H1 (cell line): ENCODE data around the gene CTDSP1. TPM values are rescaled to one million over a fixed set of nuclear protein-coding genes. Genes with fewer than 3 reads are reported as not detected.

Experiments used
- CTCF ChIA-PET: fragments of 300-600 bp; sonication (Branson Sonifier 250); formaldehyde crosslinking; loops from one replicate; lab custom pipeline; 2021; ENCODE audit not compliant: partially characterized antibody; lab: Charles Lee
- POLR2A ChIA-PET: fragments of 300-600 bp; sonication (Branson Sonifier 250); formaldehyde crosslinking; loops from one replicate; lab custom pipeline; 2021; ENCODE audit warnings: inconsistent platforms; ENCODE audit not compliant: partially characterized antibody; lab: Charles Lee
- DNase-seq, 2 experiments: peaks; one replicate each; pipeline versions ENCODE4 v3.0.0 to v3.0.0-alpha.2; 2010 to 2022; ENCODE audit warnings: low spot score in 2 of 2, low read depth in 1 of 2, mixed read lengths in 1 of 2
- FAIRE-seq: peaks from 2 replicates; lab custom pipeline; 2011; peaks lifted over from hg19 to GRCh38; lab: Jason Lieb, UNC
- H2AFZ ChIP-seq: 2 replicates; pipeline ENCODE4 v1.8.1; 2012; ENCODE audit warnings: low read length, inconsistent platforms
- H2AK5ac ChIP-seq: 2 replicates; pipeline ENCODE4 v1.6.1; 2013; ENCODE audit warnings: low read depth, low read length
- H2BK120ac ChIP-seq: replicated peaks from 2 replicates; pipeline ENCODE3; 2013; ENCODE audit warnings: low read depth, low read length, inconsistent platforms
- H2BK12ac ChIP-seq: 2 replicates; pipeline ENCODE4 v1.6.1; 2013; ENCODE audit warnings: low read depth, low read length
- H2BK15ac ChIP-seq: 2 replicates; pipeline ENCODE4 v1.6.1; 2013; ENCODE audit warnings: low read length
- H2BK20ac ChIP-seq: 2 replicates; pipeline ENCODE4 v1.6.1; 2013; ENCODE audit warnings: low read length
- H2BK5ac ChIP-seq: 2 replicates; pipeline ENCODE4 v1.6.1; 2013; ENCODE audit warnings: low read depth, low read length
- H3K14ac ChIP-seq: 2 replicates; pipeline ENCODE4 v1.6.1; 2013; ENCODE audit warnings: inconsistent platforms; ENCODE audit not compliant: insufficient read length
- H3K18ac ChIP-seq: 2 replicates; pipeline ENCODE4 v1.6.1; 2013; ENCODE audit warnings: low read length; ENCODE audit errors: extremely low read depth
- H3K23ac ChIP-seq: 2 replicates; pipeline ENCODE4 v1.6.1; 2013; ENCODE audit warnings: inconsistent platforms; ENCODE audit not compliant: insufficient read length
- H3K23me2 ChIP-seq: 2 replicates; pipeline ENCODE4 v1.6.1; 2013; ENCODE audit warnings: low read depth, low read length
- H3K27ac ChIP-seq: 2 replicates; pipeline ENCODE4 v1.6.1; 2011; ENCODE audit warnings: low read depth, low read length, inconsistent platforms
- H3K27me3 ChIP-seq, 4 experiments: replicated peaks in 1 of 4; 1 replicate in 1 of 4; 2 replicates in 3 of 4; pipeline versions ENCODE4 v1.6.1 to v1.8.1; 2011 to 2013; ENCODE audit warnings: low read length in 3 of 4, mild to moderate bottlenecking in 3 of 4, inconsistent platforms in 2 of 4, mixed read lengths in 2 of 4, moderate library complexity in 1 of 4; ENCODE audit not compliant: control insufficient read depth in 3 of 4, insufficient read depth in 3 of 4; ENCODE audit errors: extremely low read depth in 1 of 4
- H3K36me3 ChIP-seq, 4 experiments: 2 replicates each; pipeline versions ENCODE4 v1.6.1 to v1.8.1; 2011 to 2013; ENCODE audit warnings: mild to moderate bottlenecking in 4 of 4, low read length in 3 of 4, moderate library complexity in 2 of 4, control low read depth in 1 of 4, inconsistent platforms in 1 of 4; ENCODE audit not compliant: insufficient read depth in 4 of 4, control insufficient read depth in 2 of 4
- H3K4ac ChIP-seq: replicated peaks from 2 replicates; pipeline ENCODE3; 2013; ENCODE audit warnings: low read length, low read depth, mixed read lengths, inconsistent platforms; ENCODE audit not compliant: insufficient read length
- H3K4me1 ChIP-seq, 4 experiments: replicated peaks in 1 of 4; 1 replicate in 1 of 4; 2 replicates in 3 of 4; pipeline versions ENCODE4 v1.6.1 to v1.8.1; 2011 to 2013; ENCODE audit warnings: low read length in 3 of 4, inconsistent platforms in 2 of 4, mixed read lengths in 1 of 4; ENCODE audit not compliant: insufficient read depth in 4 of 4, control insufficient read depth in 3 of 4
- H3K4me2 ChIP-seq, 2 experiments: 2 replicates each; pipeline versions ENCODE4 v1.6.1 to v1.8.1; 2011 to 2013; ENCODE audit warnings: low read depth in 2 of 2, low read length in 2 of 2, control low read depth in 1 of 2, inconsistent platforms in 1 of 2, mild to moderate bottlenecking in 1 of 2; ENCODE audit not compliant: insufficient read depth in 1 of 2
- H3K4me3 ChIP-seq, 4 experiments: fragments of 200-600, 300-600 bp in 1 of 4; sonication (generic), shearing (Covaris generic), sonication (Bioruptor Twin) in 1 of 4; 2 replicates each; pipeline versions ENCODE4 v1.5.1 to v1.8.1; 2011 to 2016; ENCODE audit warnings: low read length in 4 of 4, low read depth in 3 of 4, control low read depth in 2 of 4, inconsistent platforms in 2 of 4, mild to moderate bottlenecking in 2 of 4, mixed read lengths in 1 of 4, moderate library complexity in 1 of 4; ENCODE audit not compliant: insufficient read depth in 2 of 4; ENCODE audit errors: extremely low read depth in 1 of 4
- H3K56ac ChIP-seq: replicated peaks from 2 replicates; pipeline ENCODE3; 2013; ENCODE audit warnings: low read depth, mild to moderate bottlenecking, mixed read lengths, low read length, inconsistent platforms; ENCODE audit not compliant: insufficient read length
- H3K79me1 ChIP-seq: 2 replicates; pipeline ENCODE4 v1.6.1; 2013; ENCODE audit warnings: low read depth, low read length, control low read depth
- H3K79me2 ChIP-seq, 2 experiments: 2 replicates each; pipeline versions ENCODE4 v1.6.1 to v1.8.1; 2012 to 2013; ENCODE audit warnings: low read length in 2 of 2, mild to moderate bottlenecking in 2 of 2, inconsistent platforms in 1 of 2; ENCODE audit not compliant: insufficient read depth in 2 of 2, control insufficient read depth in 1 of 2
- H3K9ac ChIP-seq, 4 experiments: replicated peaks in 1 of 4; 1 replicate in 1 of 4; 2 replicates in 3 of 4; pipeline versions ENCODE4 v1.6.1 to v1.8.1; 2011 to 2013; ENCODE audit warnings: low read depth in 3 of 4, low read length in 3 of 4, control low read depth in 2 of 4, mild to moderate bottlenecking in 2 of 4, moderate library complexity in 2 of 4, inconsistent platforms in 1 of 4; ENCODE audit errors: extremely low read depth in 1 of 4
- H3K9me3 ChIP-seq, 2 experiments: 2 replicates each; pipeline versions ENCODE4 v1.6.1 to v1.8.1; 2012 to 2013; ENCODE audit warnings: mild to moderate bottlenecking in 2 of 2, moderate library complexity in 2 of 2, control low read depth in 1 of 2, inconsistent platforms in 1 of 2, low read depth in 1 of 2, low read length in 1 of 2, mixed read lengths in 1 of 2; ENCODE audit not compliant: insufficient read depth in 2 of 2
- H4K20me1 ChIP-seq, 2 experiments: replicated peaks in 1 of 2; 2 replicates each; pipeline versions ENCODE3 to v1.8.1; 2011 to 2013; ENCODE audit warnings: inconsistent platforms in 2 of 2, low read length in 2 of 2, mild to moderate bottlenecking in 1 of 2; ENCODE audit not compliant: insufficient read depth in 2 of 2, control insufficient read depth in 1 of 2
- H4K5ac ChIP-seq: 2 replicates; pipeline ENCODE4 v1.6.1; 2013; ENCODE audit warnings: low read length, low read depth, mixed read lengths, inconsistent platforms; ENCODE audit not compliant: insufficient read length
- H4K8ac ChIP-seq: 2 replicates; pipeline ENCODE4 v1.8.0; 2013; ENCODE audit warnings: mild to moderate bottlenecking, moderate library complexity, low read length, inconsistent platforms; ENCODE audit not compliant: insufficient read depth; ENCODE audit errors: extremely low read depth
- H4K91ac ChIP-seq: replicated peaks from 2 replicates; pipeline ENCODE3; 2013; ENCODE audit warnings: low read length, mixed read lengths, inconsistent platforms; ENCODE audit not compliant: insufficient read length
- EZH2 ChIP-seq: fragments of 200-600 bp; sonication (generic); IDR thresholded peaks from 2 replicates; pipeline ENCODE4 v1.7.1; 2012; ENCODE audit warnings: low read depth, mild to moderate bottlenecking, moderate library complexity, low read length, inconsistent platforms; ENCODE audit not compliant: severe bottlenecking
- FOSL1 ChIP-seq: IDR thresholded peaks from 2 replicates; pipeline ENCODE4 v1.6.1; 2011; ENCODE audit warnings: mild to moderate bottlenecking, low read depth, low read length, moderate library complexity; ENCODE audit not compliant: insufficient read depth
- KDM4A ChIP-seq: IDR thresholded peaks from one replicate; pipeline ENCODE4 v1.7.1; 2012; ENCODE audit warnings: low read depth, mild to moderate bottlenecking, moderate library complexity, low read length, inconsistent platforms; ENCODE audit not compliant: severe bottlenecking
- PHF8 ChIP-seq: fragments of 200-600 bp; sonication (generic); conservative IDR thresholded peaks from 2 replicates; pipeline ENCODE4 v1.7.1; 2012; ENCODE audit warnings: low read depth, mild to moderate bottlenecking, inconsistent platforms, low read length, moderate library complexity
- SUZ12 ChIP-seq: fragments of 200-600 bp; sonication (generic); IDR thresholded peaks from 2 replicates; pipeline ENCODE4 v1.6.1; 2012; ENCODE audit warnings: mild to moderate bottlenecking, inconsistent platforms, low read length, moderate library complexity, mixed read lengths
- WGBS, 2 experiments: shearing (Covaris generic) in 1 of 2; methylation state at CpG; one replicate each; pipeline versions ENCODE4 v1.1.6 to v1.1.7; 2013 to 2015; ENCODE audit warnings: low lambda C conversion rate in 2 of 2, mixed read lengths in 2 of 2, inconsistent platforms in 1 of 2, low coverage in 1 of 2, missing lambda C conversion rate in 1 of 2; ENCODE audit not compliant: insufficient replicate concordance in 2 of 2, insufficient coverage in 1 of 2, insufficient read length in 1 of 2; ENCODE audit errors: extremely low coverage in 1 of 2, missing lambda C conversion rate in 1 of 2; 5-methylcytosine and 5-hydroxymethylcytosine counted together
- polyA plus RNA-seq, 7 experiments: library from polyadenylated mRNA; depleted of rRNA in 3 of 7; stranded (reverse) in 5 of 7; unstranded in 2 of 7; fragments of >200 nt in 5 of 7; fragments of 200-250 nt in 2 of 7; gene quantifications; 1 replicate in 5 of 7; 2 replicates in 1 of 7; 4 replicates in 1 of 7; pipeline versions ENCODE4 v1.2.1 to v1.2.3, GENCODE V29; 2011 to 2013; ENCODE audit warnings: missing spikeins in 2 of 7, mixed read lengths in 2 of 7
- total RNA-seq: library from RNA; stranded (reverse); fragmentation: NEBNext Ultra II Directional; extraction: Animal tissue kit (Norgen Biotek cat#: 25700); gene quantifications from 2 replicates; pipeline ENCODE4 v1.2.1, GENCODE V29; 2021

Gene CTDSP1
- total and polyA plus RNA-seq, 2 of the 8 experiments (the other 6 are each of a cell fraction or from before 2014, with no cell fraction given) = 20.3 to 35.2 TPM

- Histone ChIP-seq H3K27me3 (peaks cover 22 to 34% (median 31%) of the 10 kb centered on the region in 4 experiments), H4K91ac (no peak overlapping the region), H2BK20ac (0 out of 2 replicates have a peak overlapping the region, but pooled peaks have one; percentile 48), H4K20me1 (peaks cover 0 to 2% of the 10 kb centered on the region in 2 experiments), H3K36me3 (no peaks in the 10 kb centered on the region), H3K14ac (no peak overlapping the region), H4K8ac (no peak overlapping the region), H3K4ac (no peak overlapping the region), H3K18ac (0 out of 2 replicates have a peak overlapping the region, but pooled peaks have one; percentile 38), H3K9me3 (no peaks in the 10 kb centered on the region), H3K4me2 (peak overlapping the region; percentile 82 to 84), H2BK5ac (no peak overlapping the region), H2AK5ac (no peak overlapping the region), H3K23ac (no peak overlapping the region), H3K79me1 (no peaks in the 10 kb centered on the region), H3K79me2 (no peaks in the 10 kb centered on the region), H2BK120ac (no peak overlapping the region), H2AFZ (no peak overlapping the region), H2BK15ac (peak overlapping the region; percentile 29; the same call in 1 of the 2 replicates), H3K27ac (no peak overlapping the region), H3K9ac (no peak overlapping the region), H4K5ac (no peak overlapping the region), H3K4me1 (peaks cover 0 to 40% (median 27%) of the 10 kb centered on the region in 4 experiments; a peak in 6 of 7 replicates), H3K23me2 (peaks cover 26% of the 10 kb centered on the region; the same call in 1 of the 2 replicates), H3K4me3 (peak overlapping the region; percentile 49 to 77 (median 64); a peak in 6 of 8 replicates), H3K56ac (no peak overlapping the region), H2BK12ac (peak overlapping the region; percentile 87; the same call in 1 of the 2 replicates)
- FAIRE-seq (no peak), DNase-seq (no peak)
- TF ChIP-seq EZH2 (peak; percentile 9), FOSL1 (no peak), SUZ12 (peak; percentile 3; the same call in 1 of the 2 replicates), PHF8 (no peak), KDM4A (peak; percentile 18)
- 1% methylated on average over 12 of the region's 12 CpGs; no CpG with 5 or more reads in 1 of the 2 experiments for WGBS, 2 experiments
- POLR2A ChIA-PET = interaction anchor here (0.7 to 4.4 kb wide), 10 partner anchors 7 to 869 kb away, joined by 3 to 35 read pairs (median 4); partner anchors contain the start of genes AAMP and PNKD
- CTCF ChIA-PET = interaction anchor here (0.7 to 7.5 kb wide), 12 partner anchors 8 to 188 kb away, joined by 3 to 96 read pairs (median 6); partner anchors contain the start of genes AAMP, CATIP, PNKD and TMBIM1
Measured at GRCh38 chr2:218397463-218397819, 2.2 kb upstream of the CTDSP1 start.
